Cardiac fibroblast (primary cell): ENCODE measurements around the gene BCL10.

Experiments used
- DNase-seq, 2 donors: peaks; one replicate each; pipeline versions ENCODE4 v3.0.0 to v3.0.0-alpha.2; 2010; ENCODE audit warnings: low read depth in 2 of 2
- H3K4me3 ChIP-seq, 2 donors: replicated peaks in 1 of 2; 1 replicate in 1 of 2; 2 replicates in 1 of 2; pipeline ENCODE4 v1.5.1; 2011; ENCODE audit warnings: low read depth in 2 of 2, low read length in 2 of 2, mild to moderate bottlenecking in 2 of 2, moderate library complexity in 1 of 2
- CTCF ChIP-seq: IDR thresholded peaks from one replicate; pipeline ENCODE4 v1.5.1; 2011; ENCODE audit warnings: low read depth, mild to moderate bottlenecking, low read length, inconsistent platforms

BCL10 gene

GRCh38 chr1:85273397-85273796 lies 3.0 kb downstream of the BCL10 start:
- no peak overlapping the region for H3K4me3 ChIP-seq
- no peak for TF ChIP-seq CTCF
- DNase-seq, result no peak

- H3K4me3 ChIP-seq, result no peak overlapping the region
- TF ChIP-seq CTCF, result no peak
- DNase-seq, result no peak
Measured at GRCh38 chr1:85268801-85269585, 7.4 kb downstream of the BCL10 start.

GRCh38 chr1:85267313-85267712 lies 9.1 kb downstream of the BCL10 start:
- TF ChIP-seq CTCF, result no peak
- H3K4me3 ChIP-seq, result no peak overlapping the region
- DNase-seq, result no peak

GRCh38 chr1:85264150-85264549 lies 12.3 kb downstream of the BCL10 start:
- no peak for TF ChIP-seq CTCF
- no peak overlapping the region for H3K4me3 ChIP-seq
- DNase-seq, result peak in 1 of 2 donors; percentile 28

- no peak for DNase-seq
- no peak overlapping the region for H3K4me3 ChIP-seq
- TF ChIP-seq CTCF, result no peak
Measured at GRCh38 chr1:85262985-85263384, 13.4 kb downstream of the BCL10 start.

- no peak for TF ChIP-seq CTCF
- peak; percentile 83 to 91 for DNase-seq
- peak overlapping the region; percentile 96 to 99 for H3K4me3 ChIP-seq
Measured at GRCh38 chr1:85259912-85260274, 16.5 kb downstream of the BCL10 start.
